ENCODE data around the gene TTLL5. TPM values are rescaled to one million over a fixed set of nuclear protein-coding genes. Genes with fewer than 3 reads are reported as not detected.

Gene TTLL5
- polyA plus RNA-seq, 3 donors, result 4.2 to 7.2 (median 4.7) TPM

- no peak overlapping the region for H2AFZ ChIP-seq (ENCODE audit: insufficient read depth, low read depth, low read length, poor library complexity, severe bottlenecking)
- 100% methylated on average over 2 of the region's 3 CpGs for WGBS (ENCODE audit: insufficient coverage)
- Mint-ChIP-seq H3K4me3 (no peak overlapping the region), H3K27ac (no peak overlapping the region), H3K36me3 (peaks cover 2 to 12% of the 10 kb centered on the region in 2 donors), H3K9me3 (no peaks in the 10 kb centered on the region), H3K4me1 (peaks cover 3% of the 10 kb centered on the region), H3K27me3 (ENCODE audit: low read depth in 3 of 3) (no peaks in the 10 kb centered on the region)
- H4K20me1 ChIP-seq (ENCODE audit: insufficient read depth, low read length), result no peaks in the 10 kb centered on the region
- H3K4me3 ChIP-seq (replicated peaks in 1 of 3; ENCODE audit: low read depth in 2 of 3, low read length in 3 of 3), result no peak overlapping the region
- no peak overlapping the region for H3K9ac ChIP-seq (ENCODE audit: insufficient read depth, low read length, poor library complexity, severe bottlenecking)
- no peak overlapping the region for H3K27ac ChIP-seq (ENCODE audit: low read depth in 1 of 2, low read length in 2 of 2)
- no peaks in the 10 kb centered on the region for H3K27me3 ChIP-seq (ENCODE audit: control insufficient read depth in 2 of 2, insufficient read depth in 2 of 2, low read length in 2 of 2)
- no peak overlapping the region for H3K4me2 ChIP-seq (replicated peaks; ENCODE audit: extremely low read depth, low read length, poor library complexity, severe bottlenecking)
- no peak for TF ChIP-seq CTCF (IDR thresholded peaks at IDR 0.05)
- intact Hi-C loops (cut with micrococcal nuclease), result no loop called here
- no peak for DNase-seq
- no peaks in the 10 kb centered on the region for H3K4me1 ChIP-seq (ENCODE audit: control insufficient read depth in 1 of 2, insufficient read depth in 2 of 2, low read length in 2 of 2)
- no peaks in the 10 kb centered on the region for H3K79me2 ChIP-seq (ENCODE audit: insufficient read depth, low read length)
- H3K36me3 ChIP-seq (replicated peaks in 1 of 2; ENCODE audit: control insufficient read depth in 1 of 2, insufficient read depth in 2 of 2, low read length in 2 of 2), result no peaks in the 10 kb centered on the region
- no peaks in the 10 kb centered on the region for H3K9me3 ChIP-seq (replicated peaks in 1 of 2; ENCODE audit: control insufficient read depth in 1 of 2, insufficient read depth in 1 of 2, low read length in 2 of 2)
Measured at GRCh38 chr14:75849300-75849895, 188.4 kb downstream of the TTLL5 start.

GRCh38 chr14:75851574-75851866 lies 190.5 kb downstream of the TTLL5 start:
- H3K9me3 Mint-ChIP-seq, result no peaks in the 10 kb centered on the region
- Histone ChIP-seq H3K4me2 (replicated peaks; ENCODE audit: extremely low read depth, low read length, poor library complexity, severe bottlenecking) (no peak overlapping the region), H4K20me1 (ENCODE audit: insufficient read depth, low read length) (no peaks in the 10 kb centered on the region), H3K9ac (ENCODE audit: insufficient read depth, low read length, poor library complexity, severe bottlenecking) (no peak overlapping the region), H3K4me3 (replicated peaks in 1 of 3; ENCODE audit: low read depth in 2 of 3, low read length in 3 of 3) (no peak overlapping the region), H2AFZ (ENCODE audit: insufficient read depth, low read depth, low read length, poor library complexity, severe bottlenecking) (no peak overlapping the region), H3K27ac (ENCODE audit: low read depth in 1 of 2, low read length in 2 of 2) (no peak overlapping the region), H3K9me3 (replicated peaks in 1 of 2; ENCODE audit: control insufficient read depth in 1 of 2, insufficient read depth in 1 of 2, low read length in 2 of 2) (no peaks in the 10 kb centered on the region), H3K27me3 (ENCODE audit: control insufficient read depth in 2 of 2, insufficient read depth in 2 of 2, low read length in 2 of 2) (no peaks in the 10 kb centered on the region), H3K36me3 (replicated peaks in 1 of 2; ENCODE audit: control insufficient read depth in 1 of 2, insufficient read depth in 2 of 2, low read length in 2 of 2) (peaks cover 0 to 3% of the 10 kb centered on the region in 2 donors), H3K4me1 (ENCODE audit: control insufficient read depth in 1 of 2, insufficient read depth in 2 of 2, low read length in 2 of 2) (no peaks in the 10 kb centered on the region), H3K79me2 (ENCODE audit: insufficient read depth, low read length) (no peaks in the 10 kb centered on the region)
- DNase-seq, result no peak
- H3K4me1 Mint-ChIP-seq, result peaks cover 6% of the 10 kb centered on the region
- H3K4me3 Mint-ChIP-seq, result no peak overlapping the region
- intact Hi-C loops (cut with micrococcal nuclease), result no loop called here
- H3K36me3 Mint-ChIP-seq, result peaks cover 13 to 17% of the 10 kb centered on the region in 2 donors
- H3K27ac Mint-ChIP-seq, result no peak overlapping the region
- TF ChIP-seq CTCF (IDR thresholded peaks at IDR 0.05), result no peak
- no peaks in the 10 kb centered on the region for H3K27me3 Mint-ChIP-seq (ENCODE audit: low read depth in 3 of 3)
- 100% methylated on average over 2 of the region's 6 CpGs for WGBS (ENCODE audit: insufficient coverage)

All from CD14-positive monocyte (primary cell).